Endothelial cell of umbilical vein (primary cell): ENCODE data around the gene OPCML. TPM values are rescaled to one million over a fixed set of nuclear protein-coding genes. Genes with fewer than 3 reads are reported as not detected.

ENCODE experiments used
- BruUV-seq: library from RNA; stranded (reverse); fragments of 400-500 nt; replicated peaks from 2 replicates; lab custom pipeline; 2021; lab: Mats Ljungman, UMichigan
- CTCF ChIA-PET: fragments of 300-600, 350-600 bp; sonication (Branson Sonifier 250); formaldehyde crosslinking; loops from one replicate; lab custom pipeline; 2021; ENCODE audit warnings: antibody characterized with exemption, inconsistent platforms; lab: Charles Lee
- POLR2A ChIA-PET: fragments of 300-600, 350-600 bp; sonication (Branson Sonifier 250); formaldehyde crosslinking; loops from one replicate; lab custom pipeline; 2021; ENCODE audit warnings: antibody characterized with exemption, inconsistent platforms; lab: Charles Lee
- DNase-seq: peaks from one replicate; pipeline ENCODE4 v3.0.0-alpha.2; 2011; ENCODE audit warnings: low read depth, low spot score
- FAIRE-seq: peaks from 2 replicates; lab custom pipeline; 2011; peaks lifted over from hg19 to GRCh38; lab: Jason Lieb, UNC
- H2AFZ ChIP-seq: 2 replicates; pipeline ENCODE4 v1.6.0; 2012; ENCODE audit warnings: low read depth, low read length, control low read depth, inconsistent platforms
- H3K27ac ChIP-seq: 2 replicates; pipeline ENCODE4 v1.5.1; 2011; ENCODE audit warnings: low read depth, mild to moderate bottlenecking, control low read depth, low read length, moderate library complexity; ENCODE audit not compliant: insufficient read depth
- H3K27me3 ChIP-seq, 2 experiments: 2 replicates each; pipeline versions ENCODE4 v1.6.0 to v1.6.1; 2011; ENCODE audit warnings: low read length in 2 of 2, mixed read lengths in 1 of 2; ENCODE audit not compliant: control insufficient read depth in 2 of 2, insufficient read depth in 2 of 2
- H3K36me3 ChIP-seq, 2 experiments: 2 replicates in 1 of 2; 3 replicates in 1 of 2; pipeline ENCODE4 v1.5.1; 2011; ENCODE audit warnings: low read length in 2 of 2, mild to moderate bottlenecking in 1 of 2, moderate library complexity in 1 of 2; ENCODE audit not compliant: control insufficient read depth in 2 of 2, insufficient read depth in 2 of 2; ENCODE audit errors: extremely low read depth in 1 of 2
- H3K4me1 ChIP-seq: 3 replicates; pipeline ENCODE4 v1.5.1; 2011; ENCODE audit warnings: mild to moderate bottlenecking, low read length; ENCODE audit not compliant: control insufficient read depth, insufficient read depth; ENCODE audit errors: extremely low read depth
- H3K4me2 ChIP-seq: 2 replicates; pipeline ENCODE4 v1.6.1; 2011; ENCODE audit warnings: low read length, control low read depth, mixed read lengths; ENCODE audit not compliant: insufficient read depth
- H3K4me3 ChIP-seq, 3 experiments: fragments of 200-600 bp in 1 of 3; sonication (generic), shearing (Covaris generic) in 1 of 3; replicated peaks in 1 of 3; 2 replicates each; pipeline ENCODE4 v1.5.1; 2011 to 2016; ENCODE audit warnings: control low read depth in 3 of 3, low read length in 3 of 3, mild to moderate bottlenecking in 2 of 3, inconsistent platforms in 1 of 3, low read depth in 1 of 3, moderate library complexity in 1 of 3; ENCODE audit not compliant: insufficient read depth in 1 of 3
- H3K79me2 ChIP-seq: 2 replicates; pipeline ENCODE4 v1.6.0; 2012; ENCODE audit warnings: low read length, inconsistent platforms; ENCODE audit not compliant: control insufficient read depth, insufficient read depth
- H3K9ac ChIP-seq: replicated peaks from 2 replicates; pipeline ENCODE3; 2011; ENCODE audit warnings: low read length, control low read depth; ENCODE audit not compliant: insufficient read depth; ENCODE audit errors: extremely low read depth
- H3K9me1 ChIP-seq: replicated peaks from 3 replicates; pipeline ENCODE4 v1.6.0; 2011; ENCODE audit warnings: mild to moderate bottlenecking, low read length; ENCODE audit not compliant: control insufficient read depth, insufficient read depth; ENCODE audit errors: extremely low read depth
- H3K9me3 ChIP-seq: replicated peaks from 2 replicates; pipeline ENCODE4 v1.5.1; 2012; ENCODE audit warnings: low read length, inconsistent platforms; ENCODE audit not compliant: control insufficient read depth, insufficient read depth
- H4K20me1 ChIP-seq: replicated peaks from 2 replicates; pipeline ENCODE3; 2011; ENCODE audit warnings: mild to moderate bottlenecking, low read length; ENCODE audit not compliant: control insufficient read depth, insufficient read depth; ENCODE audit errors: extremely low read depth
- CTCF ChIP-seq, 2 donors: IDR thresholded peaks; 1 replicate in 1 of 2; 2 replicates in 1 of 2; pipeline ENCODE4 v1.5.1; 2011; ENCODE audit warnings: low read length in 2 of 2, mild to moderate bottlenecking in 2 of 2, moderate library complexity in 2 of 2, control low read depth in 1 of 2, inconsistent platforms in 1 of 2, low read depth in 1 of 2; ENCODE audit not compliant: insufficient read depth in 1 of 2; ENCODE audit errors: extremely low read depth in 1 of 2
- EZH2 ChIP-seq: IDR thresholded peaks from 2 replicates; pipeline ENCODE4 v1.6.1; 2012; ENCODE audit warnings: borderline replicate concordance, low read depth, mild to moderate bottlenecking, moderate library complexity, low read length, inconsistent platforms; ENCODE audit not compliant: severe bottlenecking
- FOS ChIP-seq: IDR thresholded peaks from 2 replicates; pipeline ENCODE4 v1.6.1; 2011; ENCODE audit warnings: mild to moderate bottlenecking, low read length, moderate library complexity, borderline replicate concordance; ENCODE audit not compliant: insufficient read depth
- GATA2 ChIP-seq: IDR thresholded peaks from 2 replicates; pipeline ENCODE4 v1.7.0; 2011; ENCODE audit warnings: low read depth, mild to moderate bottlenecking, moderate library complexity, mixed read lengths, low read length; ENCODE audit not compliant: insufficient read length, insufficient read depth
- JUN ChIP-seq: IDR thresholded peaks from 2 replicates; pipeline ENCODE4 v1.6.1; 2011; ENCODE audit warnings: borderline replicate concordance, low read depth; ENCODE audit not compliant: insufficient read length, insufficient read depth
- MAX ChIP-seq: IDR thresholded peaks from 2 replicates; pipeline ENCODE4 v1.6.1; 2011; ENCODE audit not compliant: insufficient read depth, insufficient read length
- MYC ChIP-seq: IDR thresholded peaks from one replicate; pipeline ENCODE4 v1.6.1; 2011; ENCODE audit warnings: mild to moderate bottlenecking, low read depth, low read length
- POLR2A ChIP-seq: IDR thresholded peaks from 2 replicates; pipeline ENCODE4 v1.6.1; 2012; ENCODE audit warnings: low read depth, mild to moderate bottlenecking, control low read depth, low read length
- POLR2AphosphoS5 ChIP-seq: IDR thresholded peaks from 2 replicates; pipeline ENCODE4 v1.6.1; 2012; ENCODE audit warnings: low read depth, mild to moderate bottlenecking, control low read depth, low read length, moderate library complexity; ENCODE audit not compliant: insufficient read depth
- dilution Hi-C: fragments of 300-500 bp; cut with MboI; formaldehyde crosslinking; loops from one replicate; pipeline ENCODE4 v1.15.0; 2019; ENCODE audit warnings: low sequenced_read_pairs; ENCODE audit not compliant: extremely low pct_ligation_motif_present
- intact Hi-C: fragments of 100-400 bp; cut with micrococcal nuclease; formaldehyde crosslinking; loops from one replicate; pipeline ENCODE4 v1.10.0; 2022
- polyA plus RNA-seq, 4 experiments: library from polyadenylated mRNA; depleted of rRNA in 3 of 4; stranded (reverse) in 3 of 4; unstranded in 1 of 4; fragments of >200 nt; gene quantifications; 2 replicates each; pipeline versions ENCODE4 v1.2.1 to v1.2.3, GENCODE V29; 2011 to 2012; ENCODE audit warnings: missing spikeins in 1 of 4
- total RNA-seq: library from RNA; stranded (reverse); gene quantifications from 2 replicates; pipeline ENCODE4 v1.2.3, GENCODE V29; 2021

OPCML gene
- total and polyA plus RNA-seq, 2 donors (not counting 3 experiments of a cell fraction or from before 2014, with no cell fraction given): not detected

GRCh38 chr11:132367293-132367692 is 1165.0 kb downstream of the OPCML start:
- ChIA-PET CTCF (no interaction called here), POLR2A (no interaction called here)

More at GRCh38 chr11:132367293-132367692, 1165.0 kb downstream of the OPCML start:
- Histone ChIP-seq H3K4me3 (no peak overlapping the region), H3K27me3 (no peaks in the 10 kb centered on the region), H3K9me1 (no peaks in the 10 kb centered on the region), H3K27ac (no peak overlapping the region), H3K9me3 (no peaks in the 10 kb centered on the region), H4K20me1 (no peaks in the 10 kb centered on the region), H2AFZ (no peak overlapping the region), H3K9ac (no peak overlapping the region), H3K79me2 (no peaks in the 10 kb centered on the region), H3K36me3 (no peaks in the 10 kb centered on the region), H3K4me2 (no peak overlapping the region), H3K4me1 (no peaks in the 10 kb centered on the region)
- BruUV-seq: no TSS peak
- dilution Hi-C loops (no loop called here), intact Hi-C loops (no loop called here)
- TF ChIP-seq CTCF (IDR thresholded peaks at IDR 0.05; ENCODE audit: extremely low read depth in 1 of 2, insufficient read depth in 1 of 2, low read depth in 1 of 2, low read length in 2 of 2): no peak
- no peak for TF ChIP-seq POLR2A
- no peak for TF ChIP-seq EZH2
- TF ChIP-seq FOS: no peak
- no peak for TF ChIP-seq GATA2
- no peak for TF ChIP-seq JUN
- no peak for TF ChIP-seq POLR2AphosphoS5
- no peak for TF ChIP-seq MAX
- no peak for TF ChIP-seq MYC
- FAIRE-seq: no peak
- DNase-seq: no peak
